Fibroblast of lung (primary cell): Measurements from ENCODE around the gene XRCC4. TPM values are rescaled to one million over a fixed set of nuclear protein-coding genes. Genes with fewer than 3 reads are reported as not detected.
"Not testable (repeated sequence)": the region's sequence is repeated elsewhere in the genome, so short reads cannot be mapped to it uniquely, and the experiment has no call there.

Experiments used
- DNase-seq, 2 donors: peaks; one replicate each; pipeline versions ENCODE4 v3.0.0 to v3.0.0-alpha.2; 2010; ENCODE audit warnings: low read depth in 2 of 2
- H2AFZ ChIP-seq: 2 replicates; pipeline ENCODE4 v1.5.1; 2012; ENCODE audit warnings: low read length, control low read depth, inconsistent platforms
- H3K27ac ChIP-seq: 2 replicates; pipeline ENCODE4 v1.5.1; 2011; ENCODE audit warnings: low read length, control low read depth; ENCODE audit not compliant: insufficient read depth
- H3K27me3 ChIP-seq: 2 replicates; pipeline ENCODE4 v1.5.1; 2011; ENCODE audit warnings: mild to moderate bottlenecking, low read length; ENCODE audit not compliant: control insufficient read depth, insufficient read depth
- H3K36me3 ChIP-seq: 2 replicates; pipeline ENCODE4 v1.5.1; 2011; ENCODE audit warnings: low read length; ENCODE audit not compliant: control insufficient read depth, insufficient read depth
- H3K4me1 ChIP-seq: 2 replicates; pipeline ENCODE4 v1.5.1; 2011; ENCODE audit warnings: low read length; ENCODE audit not compliant: control insufficient read depth, insufficient read depth; ENCODE audit errors: extremely low read depth
- H3K4me2 ChIP-seq: 2 replicates; pipeline ENCODE4 v1.5.1; 2011; ENCODE audit warnings: low read length, control low read depth; ENCODE audit not compliant: insufficient read depth; ENCODE audit errors: extremely low read depth
- H3K4me3 ChIP-seq, 4 experiments: fragments of 200-600 bp in 1 of 4; sonication (generic) in 1 of 4; replicated peaks in 1 of 4; 2 replicates each; pipeline ENCODE4 v1.5.1; 2011 to 2016; ENCODE audit warnings: low read length in 4 of 4, low read depth in 3 of 4, mild to moderate bottlenecking in 3 of 4, control low read depth in 2 of 4, inconsistent platforms in 1 of 4, mixed read lengths in 1 of 4; ENCODE audit not compliant: insufficient read depth in 1 of 4; ENCODE audit errors: control extremely low read depth in 1 of 4
- H3K79me2 ChIP-seq: 2 replicates; pipeline ENCODE4 v1.5.1; 2012; ENCODE audit warnings: mild to moderate bottlenecking, low read length, inconsistent platforms; ENCODE audit not compliant: control insufficient read depth, insufficient read depth
- H3K9ac ChIP-seq: 2 replicates; pipeline ENCODE4 v1.5.1; 2011; ENCODE audit warnings: mild to moderate bottlenecking, low read length, control low read depth; ENCODE audit not compliant: insufficient read depth
- H3K9me3 ChIP-seq: 2 replicates; pipeline ENCODE4 v1.5.1; 2012; ENCODE audit warnings: low read depth, low read length; ENCODE audit not compliant: control insufficient read depth, insufficient read depth
- H4K20me1 ChIP-seq: 2 replicates; pipeline ENCODE4 v1.5.1; 2011; ENCODE audit warnings: low read length; ENCODE audit not compliant: control insufficient read depth, insufficient read depth; ENCODE audit errors: extremely low read depth
- EZH2 ChIP-seq: IDR thresholded peaks from 2 replicates; pipeline ENCODE4 v1.5.1; 2012; ENCODE audit warnings: low read length, control low read depth, mild to moderate bottlenecking; ENCODE audit errors: missing control alignments
- polyA plus RNA-seq, 2 donors: library from polyadenylated mRNA; depleted of rRNA in 1 of 2; stranded (reverse) in 1 of 2; unstranded in 1 of 2; fragments of >200 nt; gene quantifications; 2 replicates each; pipeline ENCODE4 v1.2.1, GENCODE V29; 2011 to 2012; ENCODE audit warnings: missing spikeins in 1 of 2
- total RNA-seq: library from RNA; depleted of rRNA; stranded (reverse); fragments of >200 nt; gene quantifications from 2 replicates; pipeline ENCODE4 v1.2.1, GENCODE V29; 2014
- TF ChIP-seq, protein P1 (sequence below), 2 donors: IDR thresholded peaks in 1 of 2; conservative IDR thresholded peaks in 1 of 2; 1 replicate in 1 of 2; 2 replicates in 1 of 2; pipeline ENCODE4 v1.5.1; 2011 to 2012; ENCODE audit warnings: low read length in 2 of 2, control low read depth in 1 of 2, inconsistent platforms in 1 of 2, low read depth in 1 of 2, mild to moderate bottlenecking in 1 of 2

The XRCC4 gene
- total and polyA plus RNA-seq, 2 donors (not counting 1 experiment from before 2014, with no cell fraction given), result 7.5 to 7.6 TPM

DNA sequence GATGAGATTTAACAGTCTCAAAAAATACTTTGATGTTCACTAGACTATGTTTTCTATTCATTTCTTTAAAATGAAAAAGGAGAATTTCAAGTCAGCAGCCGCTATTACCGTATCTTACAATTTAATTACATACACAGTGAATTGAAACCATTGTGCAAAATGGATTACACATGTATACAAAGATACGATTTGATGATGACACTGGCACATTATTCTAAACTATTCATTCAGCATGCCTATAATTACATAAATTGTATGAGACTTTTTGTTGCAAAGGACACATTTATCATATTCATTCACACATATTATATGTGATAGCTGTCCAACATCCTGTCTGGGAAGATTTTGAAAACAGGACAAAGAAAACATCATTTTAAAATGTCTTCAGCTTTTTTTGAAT lies 275.9 kb downstream of the XRCC4 start:
- Histone ChIP-seq H3K27ac (no peak overlapping the region), H4K20me1 (no peaks in the 10 kb centered on the region), H3K79me2 (no peaks in the 10 kb centered on the region), H3K4me3 (no peak overlapping the region), H3K4me1 (no peaks in the 10 kb centered on the region), H3K4me2 (no peak overlapping the region), H3K9ac (no peak overlapping the region), H3K36me3 (no peaks in the 10 kb centered on the region), H2AFZ (no peak overlapping the region), H3K27me3 (no peaks in the 10 kb centered on the region), H3K9me3 (no peaks in the 10 kb centered on the region)
- DNase-seq, result no peak
- TF ChIP-seq EZH2, result no peak
- TF ChIP-seq, protein P1, sequence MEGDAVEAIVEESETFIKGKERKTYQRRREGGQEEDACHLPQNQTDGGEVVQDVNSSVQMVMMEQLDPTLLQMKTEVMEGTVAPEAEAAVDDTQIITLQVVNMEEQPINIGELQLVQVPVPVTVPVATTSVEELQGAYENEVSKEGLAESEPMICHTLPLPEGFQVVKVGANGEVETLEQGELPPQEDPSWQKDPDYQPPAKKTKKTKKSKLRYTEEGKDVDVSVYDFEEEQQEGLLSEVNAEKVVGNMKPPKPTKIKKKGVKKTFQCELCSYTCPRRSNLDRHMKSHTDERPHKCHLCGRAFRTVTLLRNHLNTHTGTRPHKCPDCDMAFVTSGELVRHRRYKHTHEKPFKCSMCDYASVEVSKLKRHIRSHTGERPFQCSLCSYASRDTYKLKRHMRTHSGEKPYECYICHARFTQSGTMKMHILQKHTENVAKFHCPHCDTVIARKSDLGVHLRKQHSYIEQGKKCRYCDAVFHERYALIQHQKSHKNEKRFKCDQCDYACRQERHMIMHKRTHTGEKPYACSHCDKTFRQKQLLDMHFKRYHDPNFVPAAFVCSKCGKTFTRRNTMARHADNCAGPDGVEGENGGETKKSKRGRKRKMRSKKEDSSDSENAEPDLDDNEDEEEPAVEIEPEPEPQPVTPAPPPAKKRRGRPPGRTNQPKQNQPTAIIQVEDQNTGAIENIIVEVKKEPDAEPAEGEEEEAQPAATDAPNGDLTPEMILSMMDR (conservative IDR thresholded peaks at IDR 0.05 in 1 of 2, IDR thresholded peaks at IDR 0.05 in 1 of 2; ENCODE audit: low read depth in 1 of 2, low read length in 2 of 2), result no peak

GRCh38 chr5:83353774-83354173 lies 276.4 kb downstream of the XRCC4 start:
- H3K4me1 ChIP-seq, result no peaks in the 10 kb centered on the region
- H3K9ac ChIP-seq, result no peak overlapping the region
- no peaks in the 10 kb centered on the region for H3K9me3 ChIP-seq
- DNase-seq, result no peak
- TF ChIP-seq EZH2, result no peak
- TF ChIP-seq, protein P1 (conservative IDR thresholded peaks at IDR 0.05 in 1 of 2, IDR thresholded peaks at IDR 0.05 in 1 of 2; ENCODE audit: low read depth in 1 of 2, low read length in 2 of 2), result no peak
- no peaks in the 10 kb centered on the region for H4K20me1 ChIP-seq
- H3K27me3 ChIP-seq, result no peaks in the 10 kb centered on the region
- H3K36me3 ChIP-seq, result no peaks in the 10 kb centered on the region
- no peak overlapping the region for H2AFZ ChIP-seq
- no peak overlapping the region for H3K27ac ChIP-seq
- H3K79me2 ChIP-seq, result no peaks in the 10 kb centered on the region
- H3K4me3 ChIP-seq, result no peak overlapping the region
- H3K4me2 ChIP-seq, result no peak overlapping the region

DNA sequence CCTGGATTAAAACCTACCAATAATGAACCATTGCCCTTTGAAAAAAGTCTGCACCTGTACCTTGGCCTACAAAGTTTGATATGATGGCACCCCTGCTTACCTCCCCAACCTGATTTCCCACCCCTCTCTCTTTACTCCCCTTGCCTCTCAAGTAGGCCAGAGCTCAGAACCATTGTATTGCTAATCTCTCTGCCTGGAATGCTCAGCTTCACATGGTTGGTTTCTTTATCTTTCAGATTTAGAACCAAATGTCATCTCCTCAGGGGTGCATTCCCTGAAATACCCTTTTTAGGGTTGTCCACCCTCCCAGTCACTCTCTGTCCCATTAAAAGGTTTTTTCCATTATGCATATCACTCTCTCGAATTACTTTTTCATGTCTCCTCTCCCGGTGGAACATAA lies 277.6 kb downstream of the XRCC4 start:
- no peak overlapping the region for H3K27ac ChIP-seq
- no peaks in the 10 kb centered on the region for H3K36me3 ChIP-seq
- no peaks in the 10 kb centered on the region for H4K20me1 ChIP-seq
- H3K9me3 ChIP-seq, result no peaks in the 10 kb centered on the region
- H2AFZ ChIP-seq, result no peak overlapping the region
- H3K4me3 ChIP-seq, result no peak overlapping the region
- H3K79me2 ChIP-seq, result no peaks in the 10 kb centered on the region
- no peaks in the 10 kb centered on the region for H3K4me1 ChIP-seq
- no peaks in the 10 kb centered on the region for H3K27me3 ChIP-seq
- H3K4me2 ChIP-seq, result no peak overlapping the region
- no peak for TF ChIP-seq EZH2
- TF ChIP-seq, protein P1 (conservative IDR thresholded peaks at IDR 0.05 in 1 of 2, IDR thresholded peaks at IDR 0.05 in 1 of 2; ENCODE audit: low read depth in 1 of 2, low read length in 2 of 2), result no peak
- no peak for DNase-seq
- no peak overlapping the region for H3K9ac ChIP-seq

GRCh38 chr5:83355482-83356014 lies 278.2 kb downstream of the XRCC4 start:
- H3K4me1 ChIP-seq, H3K36me3 ChIP-seq, H3K27me3 ChIP-seq, H2AFZ ChIP-seq, H3K9ac ChIP-seq, H3K9me3 ChIP-seq, H4K20me1 ChIP-seq, H3K27ac ChIP-seq, DNase-seq, H3K79me2 ChIP-seq, H3K4me2 ChIP-seq, H3K4me3 ChIP-seq: not testable (repeated sequence)
